ENCODE data around the gene TMEM203. TPM values are rescaled to one million over a fixed set of nuclear protein-coding genes. Genes with fewer than 3 reads are reported as not detected.
A peak's percentile ranks its signal among the peaks of the same experiment; 100 is the strongest.

Gene TMEM203
- total RNA-seq, 2 donors from 2014 or later: 34.0 to 39.5 TPM

GRCh38 chr9:137235424-137236237, 30.2 kb upstream of the TMEM203 start:
- H3K9ac ChIP-seq (ENCODE audit: extremely low read depth, low read length, poor library complexity, severe bottlenecking): no peak overlapping the region
- H3K36me3 ChIP-seq (ENCODE audit: control insufficient read depth, insufficient read depth, low read length): peaks cover 5% of the 10 kb centered on the region
- H3K4me3 ChIP-seq (ENCODE audit: low read length): no peak overlapping the region
- Mint-ChIP-seq H3K4me3 (no peak overlapping the region), H3K9me3 (no peaks in the 10 kb centered on the region), H3K36me3 (ENCODE audit: low read depth) (no peaks in the 10 kb centered on the region), H3K27me3 (ENCODE audit: insufficient read depth) (no peaks in the 10 kb centered on the region), H3K4me1 (peaks cover 16% of the 10 kb centered on the region), H3K27ac (no peak overlapping the region)
- no peak overlapping the region for H3K27ac ChIP-seq (ENCODE audit: low read depth, low read length)
- DNase-seq: peak; percentile 75
- WGBS, 2 experiments (ENCODE audit: insufficient coverage in 1 of 2, insufficient read length in 1 of 2): 88 to 91% methylated on average over 13 to 35 of the region's 35 CpGs
- no peaks in the 10 kb centered on the region for H3K9me3 ChIP-seq (ENCODE audit: control insufficient read depth, low read length)
- peak; percentile 51 for TF ChIP-seq CTCF (conservative IDR thresholded peaks at IDR 0.05)
- H3K27me3 ChIP-seq (ENCODE audit: control insufficient read depth, insufficient read depth, low read length, poor library complexity, severe bottlenecking): no peaks in the 10 kb centered on the region
- peaks cover 20% of the 10 kb centered on the region for H3K4me1 ChIP-seq (ENCODE audit: control insufficient read depth, insufficient read depth, low read length)

GRCh38 chr9:137234758-137235423, 29.4 kb upstream of the TMEM203 start:
- no peak overlapping the region for H3K9ac ChIP-seq (ENCODE audit: extremely low read depth, low read length, poor library complexity, severe bottlenecking)
- H3K27ac ChIP-seq (ENCODE audit: low read depth, low read length): no peak overlapping the region
- H3K27ac Mint-ChIP-seq: no peak overlapping the region
- no peaks in the 10 kb centered on the region for H3K27me3 Mint-ChIP-seq (ENCODE audit: insufficient read depth)
- TF ChIP-seq CTCF (conservative IDR thresholded peaks at IDR 0.05): no peak
- no peaks in the 10 kb centered on the region for H3K27me3 ChIP-seq (ENCODE audit: control insufficient read depth, insufficient read depth, low read length, poor library complexity, severe bottlenecking)
- H3K36me3 ChIP-seq (ENCODE audit: control insufficient read depth, insufficient read depth, low read length): peaks cover 5% of the 10 kb centered on the region
- peaks cover 20% of the 10 kb centered on the region for H3K4me1 ChIP-seq (ENCODE audit: control insufficient read depth, insufficient read depth, low read length)
- no peak for DNase-seq
- H3K9me3 Mint-ChIP-seq: no peaks in the 10 kb centered on the region
- H3K4me1 Mint-ChIP-seq: peaks cover 16% of the 10 kb centered on the region
- no peak overlapping the region for H3K4me3 ChIP-seq (ENCODE audit: low read length)
- WGBS, 2 experiments (ENCODE audit: insufficient coverage in 1 of 2, insufficient read length in 1 of 2): 85 to 92% methylated on average over 13 to 17 of the region's 18 CpGs
- H3K4me3 Mint-ChIP-seq: no peak overlapping the region
- H3K36me3 Mint-ChIP-seq (ENCODE audit: low read depth): no peaks in the 10 kb centered on the region
- H3K9me3 ChIP-seq (ENCODE audit: control insufficient read depth, low read length): no peaks in the 10 kb centered on the region

GRCh38 chr9:137234055-137234697, 28.7 kb upstream of the TMEM203 start:
- no peak overlapping the region for H3K27ac Mint-ChIP-seq
- no peak for DNase-seq
- no peak for TF ChIP-seq CTCF (conservative IDR thresholded peaks at IDR 0.05)
- Histone ChIP-seq H3K9ac (ENCODE audit: extremely low read depth, low read length, poor library complexity, severe bottlenecking) (no peak overlapping the region), H3K4me1 (ENCODE audit: control insufficient read depth, insufficient read depth, low read length) (peaks cover 20% of the 10 kb centered on the region), H3K4me3 (ENCODE audit: low read length) (no peak overlapping the region), H3K27me3 (ENCODE audit: control insufficient read depth, insufficient read depth, low read length, poor library complexity, severe bottlenecking) (no peaks in the 10 kb centered on the region), H3K36me3 (ENCODE audit: control insufficient read depth, insufficient read depth, low read length) (peaks cover 5% of the 10 kb centered on the region), H3K9me3 (ENCODE audit: control insufficient read depth, low read length) (no peaks in the 10 kb centered on the region), H3K27ac (ENCODE audit: low read depth, low read length) (no peak overlapping the region)
- H3K27me3 Mint-ChIP-seq (ENCODE audit: insufficient read depth): no peaks in the 10 kb centered on the region
- peaks cover 16% of the 10 kb centered on the region for H3K4me1 Mint-ChIP-seq
- WGBS, 2 experiments (ENCODE audit: insufficient coverage in 1 of 2, insufficient read length in 1 of 2): 89 to 91% methylated on average over 24 to 40 of the region's 40 CpGs
- no peak overlapping the region for H3K4me3 Mint-ChIP-seq
- no peaks in the 10 kb centered on the region for H3K9me3 Mint-ChIP-seq
- no peaks in the 10 kb centered on the region for H3K36me3 Mint-ChIP-seq (ENCODE audit: low read depth)
